DND-41 (cell line): ENCODE data around the gene SLC18A3.

Source experiments
- EZH2 ChIP-seq: IDR thresholded peaks from 3 replicates; pipeline ENCODE4 v1.6.1; 2012; ENCODE audit warnings: borderline replicate concordance, low read depth, mild to moderate bottlenecking, moderate library complexity, low read length, inconsistent platforms; ENCODE audit not compliant: severe bottlenecking
- TF ChIP-seq, protein P1 (sequence below): IDR thresholded peaks from 2 replicates; pipeline ENCODE4 v1.5.1; 2012; ENCODE audit warnings: borderline replicate concordance, low read length, moderate library complexity, mild to moderate bottlenecking; ENCODE audit not compliant: poor library complexity, severe bottlenecking; ENCODE audit errors: extremely low read depth

DNA sequence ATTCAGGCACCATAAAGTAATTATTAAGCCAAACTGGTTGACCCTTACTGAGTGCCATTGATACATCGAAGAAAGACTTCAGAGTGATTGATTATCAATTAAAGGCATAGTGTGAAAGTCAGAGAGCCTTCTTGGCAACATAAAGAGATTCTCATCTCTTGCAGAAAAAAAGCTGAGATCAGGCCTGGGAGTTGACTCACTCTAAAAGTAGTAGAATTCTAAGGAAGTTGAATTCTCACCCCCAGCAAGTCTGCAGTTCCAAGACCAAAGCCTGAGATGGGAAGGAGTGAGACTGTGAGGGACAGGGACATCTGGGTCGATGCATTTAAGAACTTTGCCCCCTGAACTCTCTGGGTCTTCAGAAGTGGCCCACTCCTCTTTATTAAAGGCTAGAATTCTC is 49.6 kb upstream of the SLC18A3 start:
- TF ChIP-seq, protein P1, sequence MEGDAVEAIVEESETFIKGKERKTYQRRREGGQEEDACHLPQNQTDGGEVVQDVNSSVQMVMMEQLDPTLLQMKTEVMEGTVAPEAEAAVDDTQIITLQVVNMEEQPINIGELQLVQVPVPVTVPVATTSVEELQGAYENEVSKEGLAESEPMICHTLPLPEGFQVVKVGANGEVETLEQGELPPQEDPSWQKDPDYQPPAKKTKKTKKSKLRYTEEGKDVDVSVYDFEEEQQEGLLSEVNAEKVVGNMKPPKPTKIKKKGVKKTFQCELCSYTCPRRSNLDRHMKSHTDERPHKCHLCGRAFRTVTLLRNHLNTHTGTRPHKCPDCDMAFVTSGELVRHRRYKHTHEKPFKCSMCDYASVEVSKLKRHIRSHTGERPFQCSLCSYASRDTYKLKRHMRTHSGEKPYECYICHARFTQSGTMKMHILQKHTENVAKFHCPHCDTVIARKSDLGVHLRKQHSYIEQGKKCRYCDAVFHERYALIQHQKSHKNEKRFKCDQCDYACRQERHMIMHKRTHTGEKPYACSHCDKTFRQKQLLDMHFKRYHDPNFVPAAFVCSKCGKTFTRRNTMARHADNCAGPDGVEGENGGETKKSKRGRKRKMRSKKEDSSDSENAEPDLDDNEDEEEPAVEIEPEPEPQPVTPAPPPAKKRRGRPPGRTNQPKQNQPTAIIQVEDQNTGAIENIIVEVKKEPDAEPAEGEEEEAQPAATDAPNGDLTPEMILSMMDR: no peak
- no peak for TF ChIP-seq EZH2
